HEK293 (cell line): ENCODE results near the gene UACA.

Experiments
- CTCF ChIP-seq: fragments of 450-650 bp; formaldehyde crosslinking; IDR thresholded peaks from 2 replicates; pipeline ENCODE4 v1.5.1; 2016; ENCODE audit warnings: missing biosample characterization, missing genetic modification characterization
- OSR2 ChIP-seq: fragments of 450-650 bp; formaldehyde crosslinking; IDR thresholded peaks from 2 replicates; pipeline ENCODE4 v1.5.1; 2016; ENCODE audit warnings: missing biosample characterization, missing genetic modification characterization
- PATZ1 ChIP-seq: fragments of 450-650 bp; formaldehyde crosslinking; IDR thresholded peaks from 2 replicates; pipeline ENCODE4 v1.5.1; 2016; ENCODE audit warnings: missing biosample characterization, missing genetic modification characterization
- ZBTB26 ChIP-seq: fragments of 450-650 bp; formaldehyde crosslinking; optimal IDR thresholded peaks from 2 replicates; pipeline ENCODE3; 2016; ENCODE audit warnings: missing biosample characterization, mild to moderate bottlenecking, missing genetic modification characterization
- ZBTB6 ChIP-seq: fragments of 450-650 bp; formaldehyde crosslinking; IDR thresholded peaks from 2 replicates; pipeline ENCODE4 v1.5.1; 2017; ENCODE audit warnings: missing biosample characterization, missing genetic modification characterization
- ZNF24 ChIP-seq: fragments of 450-650 bp; formaldehyde crosslinking; IDR thresholded peaks from 2 replicates; pipeline ENCODE4 v1.5.1; 2016; ENCODE audit warnings: missing biosample characterization, missing genetic modification characterization
- ZNF274 ChIP-seq, 2 experiments: fragments of 200-500 bp in 1 of 2; fragments of 450-650 bp in 1 of 2; sonication (Bioruptor generic) in 1 of 2; formaldehyde crosslinking in 1 of 2; IDR thresholded peaks; 2 replicates each; pipeline versions ENCODE4 v1.5.1 to v1.6.1; 2014 to 2016; ENCODE audit warnings: borderline replicate concordance in 1 of 2, inconsistent platforms in 1 of 2, low read length in 1 of 2, missing biosample characterization in 1 of 2, missing genetic modification characterization in 1 of 2
- ZNF707 ChIP-seq: fragments of 450-650 bp; formaldehyde crosslinking; IDR thresholded peaks from 2 replicates; pipeline ENCODE4 v1.5.1; 2016; ENCODE audit warnings: missing biosample characterization, missing genetic modification characterization

- TF ChIP-seq ZBTB6 (tag by site-specific recombination) (no peak), ZNF274 (IDR thresholded peaks at IDR 0.05; ENCODE audit: low read length) (no peak), ZNF274 (tag by site-specific recombination; IDR thresholded peaks at IDR 0.05; ENCODE audit: borderline replicate concordance) (no peak), PATZ1 (no peak), ZBTB26 (no peak), CTCF (tag by site-specific recombination) (no peak), ZNF707 (tag by site-specific recombination) (no peak), ZNF24 (no peak), OSR2 (tag by site-specific recombination) (no peak)
These were observed 36.5 kb upstream of the UACA start for GRCh38 chr15:70799667-70800450.
